GM12878 (cell line): ENCODE measurements around the gene PDSS1. TPM values are rescaled to one million over a fixed set of nuclear protein-coding genes. Genes with fewer than 3 reads are reported as not detected.

Source experiments
- ASH2L ChIP-seq: fragments of 300-600, 200-600 bp; sonication (generic); IDR thresholded peaks from 2 replicates; pipeline ENCODE4 v1.6.1; 2017; ENCODE audit warnings: low read depth, mild to moderate bottlenecking, borderline replicate concordance
- CREB1 ChIP-seq: IDR thresholded peaks from 2 replicates; pipeline ENCODE4 v1.6.1; 2012; ENCODE audit warnings: low read depth, mild to moderate bottlenecking, inconsistent platforms
- ETV6 ChIP-seq, 2 experiments: fragments of 450-650 bp in 1 of 2; IDR thresholded peaks in 1 of 2; conservative IDR thresholded peaks in 1 of 2; 2 replicates each; pipeline ENCODE4 v1.6.1; 2014; ENCODE audit warnings: antibody characterized with exemption in 1 of 2, borderline replicate concordance in 1 of 2, low read depth in 1 of 2, mild to moderate bottlenecking in 1 of 2, moderate library complexity in 1 of 2
- FOXK2 ChIP-seq: fragments of 450-650 bp; IDR thresholded peaks from 2 replicates; pipeline ENCODE4 v1.6.1; 2017; ENCODE audit warnings: mild to moderate bottlenecking, moderate library complexity
- JUNB ChIP-seq: IDR thresholded peaks from 2 replicates; pipeline ENCODE4 v1.6.1; 2016; ENCODE audit warnings: antibody characterized with exemption, mild to moderate bottlenecking
- NBN ChIP-seq: fragments of 450-650 bp; IDR thresholded peaks from 2 replicates; pipeline ENCODE4 v1.6.1; 2016
- POLR2A ChIP-seq: IDR thresholded peaks from 2 replicates; pipeline ENCODE4 v1.6.1; 2011; ENCODE audit warnings: low read depth, mild to moderate bottlenecking, low read length
- POLR2AphosphoS5 ChIP-seq: IDR thresholded peaks from 2 replicates; pipeline ENCODE4 v1.6.1; 2011; ENCODE audit warnings: mild to moderate bottlenecking, low read length, inconsistent platforms
- SMC3 ChIP-seq: IDR thresholded peaks from 2 replicates; pipeline ENCODE4 v1.6.1; 2011; ENCODE audit warnings: low read length, improper control_type of control experiment, borderline replicate concordance
- SUPT20H ChIP-seq: IDR thresholded peaks from 2 replicates; pipeline ENCODE4 v1.6.1; 2011; ENCODE audit warnings: low read depth, mild to moderate bottlenecking, low read length, moderate library complexity, borderline replicate concordance; ENCODE audit not compliant: control insufficient read depth
- WRNIP1 ChIP-seq: IDR thresholded peaks from 2 replicates; pipeline ENCODE4 v1.6.1; 2011; ENCODE audit warnings: low read depth, low read length, improper control_type of control experiment, borderline replicate concordance
- polyA plus RNA-seq, 11 experiments: library from polyadenylated mRNA; depleted of rRNA in 4 of 11; unstranded in 6 of 11; stranded (reverse) in 5 of 11; fragments of >200 nt; fragmentation: Nextera tagmentation in 4 of 11; fragmentation: Illumina TruSeq in 1 of 11; extraction: Ambion mirVana in 4 of 11; extraction: Trizol in 1 of 11; gene quantifications; 1 replicate in 1 of 11; 2 replicates in 10 of 11; pipeline versions ENCODE4 v1.2.1 to v1.2.3, GENCODE V29; 2011 to 2016; ENCODE audit warnings: inconsistent platforms in 2 of 11, missing spikeins in 2 of 11, low read depth in 1 of 11
- total RNA-seq, 4 experiments: library from RNA; depleted of rRNA in 3 of 4; stranded (reverse); fragments of >200 nt in 3 of 4; fragmentation: Illumina TruSeq in 1 of 4; extraction: Trizol in 1 of 4; gene quantifications; 2 replicates each; pipeline versions ENCODE4 v1.2.1 to v1.2.3, GENCODE V29; 2013 to 2021
- TF ChIP-seq, protein P1 (sequence below): fragments of 450-650 bp; IDR thresholded peaks from 2 replicates; pipeline ENCODE4 v1.6.1; 2017; ENCODE audit warnings: antibody characterized with exemption, mild to moderate bottlenecking, moderate library complexity
- TF ChIP-seq, protein P2 (sequence below): fragments of 450-650 bp; formaldehyde crosslinking; IDR thresholded peaks from 2 replicates; pipeline ENCODE4 v1.5.0; 2022; ENCODE audit warnings: mild to moderate bottlenecking, missing genetic modification characterization

The PDSS1 gene
- total and polyA plus RNA-seq, 10 of the 15 experiments (the other 5 are each of a cell fraction or from before 2014, with no cell fraction given) = 12.2 to 48.2 (median 35.9) TPM

DNA sequence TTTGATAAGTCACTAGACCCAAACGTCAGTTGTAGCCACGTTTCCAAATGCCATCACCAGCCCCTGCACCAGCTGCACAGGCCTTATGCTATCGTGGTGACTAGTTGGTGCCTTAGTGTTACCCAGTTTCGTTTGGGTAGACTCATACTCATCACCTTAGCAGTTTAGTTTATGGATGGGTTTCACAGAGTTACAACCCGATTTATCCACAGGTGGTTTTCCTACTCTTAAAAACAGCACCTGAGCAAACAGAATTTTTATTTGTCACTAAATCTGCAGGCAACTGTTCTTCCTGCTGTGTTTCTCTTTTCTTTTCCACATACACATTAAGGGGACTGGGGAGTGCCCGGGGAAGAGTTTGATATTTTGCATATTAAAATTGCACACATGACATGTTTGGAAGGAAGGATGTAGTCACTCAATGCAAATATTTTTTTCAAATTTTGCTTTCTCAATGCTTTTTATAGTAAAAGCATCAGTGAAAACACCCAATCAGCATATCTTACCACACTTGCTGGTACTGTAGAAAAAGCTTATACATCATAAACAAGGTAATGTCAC lies 41.6 kb downstream of the PDSS1 start (continued):
- TF ChIP-seq FOXK2 (no peak), CREB1 (no peak), SMC3 (no peak), JUNB (no peak), POLR2AphosphoS5 (no peak; the same call in 1 of the 2 replicates), POLR2A (peak; percentile 51), SUPT20H (no peak), WRNIP1 (no peak), NBN (no peak), ASH2L (0 out of 2 replicates have a peak, but pooled peaks have one; percentile 21), ETV6 (conservative IDR thresholded peaks at IDR 0.05 in 1 of 2, IDR thresholded peaks at IDR 0.05 in 1 of 2; ENCODE audit: borderline replicate concordance in 1 of 2, low read depth in 1 of 2) (no peak)
- TF ChIP-seq, protein P1, sequence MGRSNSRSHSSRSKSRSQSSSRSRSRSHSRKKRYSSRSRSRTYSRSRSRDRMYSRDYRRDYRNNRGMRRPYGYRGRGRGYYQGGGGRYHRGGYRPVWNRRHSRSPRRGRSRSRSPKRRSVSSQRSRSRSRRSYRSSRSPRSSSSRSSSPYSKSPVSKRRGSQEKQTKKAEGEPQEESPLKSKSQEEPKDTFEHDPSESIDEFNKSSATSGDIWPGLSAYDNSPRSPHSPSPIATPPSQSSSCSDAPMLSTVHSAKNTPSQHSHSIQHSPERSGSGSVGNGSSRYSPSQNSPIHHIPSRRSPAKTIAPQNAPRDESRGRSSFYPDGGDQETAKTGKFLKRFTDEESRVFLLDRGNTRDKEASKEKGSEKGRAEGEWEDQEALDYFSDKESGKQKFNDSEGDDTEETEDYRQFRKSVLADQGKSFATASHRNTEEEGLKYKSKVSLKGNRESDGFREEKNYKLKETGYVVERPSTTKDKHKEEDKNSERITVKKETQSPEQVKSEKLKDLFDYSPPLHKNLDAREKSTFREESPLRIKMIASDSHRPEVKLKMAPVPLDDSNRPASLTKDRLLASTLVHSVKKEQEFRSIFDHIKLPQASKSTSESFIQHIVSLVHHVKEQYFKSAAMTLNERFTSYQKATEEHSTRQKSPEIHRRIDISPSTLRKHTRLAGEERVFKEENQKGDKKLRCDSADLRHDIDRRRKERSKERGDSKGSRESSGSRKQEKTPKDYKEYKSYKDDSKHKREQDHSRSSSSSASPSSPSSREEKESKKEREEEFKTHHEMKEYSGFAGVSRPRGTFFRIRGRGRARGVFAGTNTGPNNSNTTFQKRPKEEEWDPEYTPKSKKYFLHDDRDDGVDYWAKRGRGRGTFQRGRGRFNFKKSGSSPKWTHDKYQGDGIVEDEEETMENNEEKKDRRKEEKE = no peak
- TF ChIP-seq, protein P2, sequence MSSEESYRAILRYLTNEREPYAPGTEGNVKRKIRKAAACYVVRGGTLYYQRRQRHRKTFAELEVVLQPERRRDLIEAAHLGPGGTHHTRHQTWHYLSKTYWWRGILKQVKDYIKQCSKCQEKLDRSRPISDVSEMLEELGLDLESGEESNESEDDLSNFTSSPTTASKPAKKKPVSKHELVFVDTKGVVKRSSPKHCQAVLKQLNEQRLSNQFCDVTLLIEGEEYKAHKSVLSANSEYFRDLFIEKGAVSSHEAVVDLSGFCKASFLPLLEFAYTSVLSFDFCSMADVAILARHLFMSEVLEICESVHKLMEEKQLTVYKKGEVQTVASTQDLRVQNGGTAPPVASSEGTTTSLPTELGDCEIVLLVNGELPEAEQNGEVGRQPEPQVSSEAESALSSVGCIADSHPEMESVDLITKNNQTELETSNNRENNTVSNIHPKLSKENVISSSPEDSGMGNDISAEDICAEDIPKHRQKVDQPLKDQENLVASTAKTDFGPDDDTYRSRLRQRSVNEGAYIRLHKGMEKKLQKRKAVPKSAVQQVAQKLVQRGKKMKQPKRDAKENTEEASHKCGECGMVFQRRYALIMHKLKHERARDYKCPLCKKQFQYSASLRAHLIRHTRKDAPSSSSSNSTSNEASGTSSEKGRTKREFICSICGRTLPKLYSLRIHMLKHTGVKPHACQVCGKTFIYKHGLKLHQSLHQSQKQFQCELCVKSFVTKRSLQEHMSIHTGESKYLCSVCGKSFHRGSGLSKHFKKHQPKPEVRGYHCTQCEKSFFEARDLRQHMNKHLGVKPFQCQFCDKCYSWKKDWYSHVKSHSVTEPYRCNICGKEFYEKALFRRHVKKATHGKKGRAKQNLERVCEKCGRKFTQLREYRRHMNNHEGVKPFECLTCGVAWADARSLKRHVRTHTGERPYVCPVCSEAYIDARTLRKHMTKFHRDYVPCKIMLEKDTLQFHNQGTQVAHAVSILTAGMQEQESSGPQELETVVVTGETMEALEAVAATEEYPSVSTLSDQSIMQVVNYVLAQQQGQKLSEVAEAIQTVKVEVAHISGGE (CRISPR knock-in tag) = no peak
